Measurements from ENCODE around the gene DDX23. TPM values are rescaled to one million over a fixed set of nuclear protein-coding genes. Genes with fewer than 3 reads are reported as not detected.

The DDX23 gene
- total RNA-seq, 1 experiment from 2014 or later: 102 TPM

- intact Hi-C loops (cut with micrococcal nuclease): no loop called here
- POLR2A ChIA-PET (ENCODE audit: unreplicated experiment): interaction anchor here (0.6 to 0.7 kb wide), 4 partner anchors 9 to 909 kb away, joined by 3 to 10 read pairs (median 6); partner anchors contain the start of gene ARF3
- Histone ChIP-seq H3K27me3 (ENCODE audit: low read length) (no peaks in the 10 kb centered on the region), H3K9me2 (replicated peaks; ENCODE audit: low read length) (no peaks in the 10 kb centered on the region), H3F3A (ENCODE audit: low read length, unreplicated experiment) (no peaks in the 10 kb centered on the region), H3K4me1 (ENCODE audit: insufficient read depth, low read length) (peaks cover 36% of the 10 kb centered on the region), H4K20me1 (ENCODE audit: low read length) (no peaks in the 10 kb centered on the region), H2AFZ (ENCODE audit: low read length) (peak overlapping the region; percentile 97), H3K36me3 (ENCODE audit: low read depth, low read length) (no peaks in the 10 kb centered on the region), H3K4me2 (ENCODE audit: low read length) (peak overlapping the region; percentile 95), H3K27ac (ENCODE audit: low read length) (peak overlapping the region; percentile 30; the same call in 1 of the 2 replicates), H3K9ac (ENCODE audit: low read length) (peak overlapping the region; percentile 69), H3K4me3 (ENCODE audit: low read length) (peak overlapping the region; percentile 86), H3K9me3 (ENCODE audit: low read length) (no peaks in the 10 kb centered on the region), H3K79me2 (ENCODE audit: low read length) (no peaks in the 10 kb centered on the region)
- TSS peak; percentile 41 for BruUV-seq (replicated peaks)
- ATAC-seq (peak; percentile 64), DNase-seq (peak; percentile 82)
- CTCF ChIA-PET: interaction anchor here (0.5 to 1.3 kb wide), 4 partner anchors 25 to 67 kb away, joined by 3 to 5 read pairs (median 3); no protein-coding TSS in a partner anchor
- TF ChIP-seq CTCF (conservative IDR thresholded peaks at IDR 0.05; ENCODE audit: low read depth, low read length) (peak; percentile 99), EZH2 (IDR thresholded peaks at IDR 0.05; ENCODE audit: low read length, unreplicated experiment) (no peak)
These were observed 37.5 kb downstream of the DDX23 start for GRCh38 chr12:48814262-48815125.

GRCh38 chr12:48813465-48814261 lies 38.3 kb downstream of the DDX23 start:
- Histone ChIP-seq H3K9ac (ENCODE audit: low read length) (peak overlapping the region; percentile 69; the same call in 1 of the 2 replicates), H3K36me3 (ENCODE audit: low read depth, low read length) (no peaks in the 10 kb centered on the region), H2AFZ (ENCODE audit: low read length) (peak overlapping the region; percentile 97), H3F3A (ENCODE audit: low read length, unreplicated experiment) (no peaks in the 10 kb centered on the region), H3K27ac (ENCODE audit: low read length) (no peak overlapping the region), H3K9me2 (replicated peaks; ENCODE audit: low read length) (no peaks in the 10 kb centered on the region), H3K4me2 (ENCODE audit: low read length) (peak overlapping the region; percentile 95), H3K4me3 (ENCODE audit: low read length) (peak overlapping the region; percentile 86), H3K79me2 (ENCODE audit: low read length) (no peaks in the 10 kb centered on the region), H4K20me1 (ENCODE audit: low read length) (no peaks in the 10 kb centered on the region), H3K4me1 (ENCODE audit: insufficient read depth, low read length) (peaks cover 36% of the 10 kb centered on the region), H3K27me3 (ENCODE audit: low read length) (no peaks in the 10 kb centered on the region), H3K9me3 (ENCODE audit: low read length) (no peaks in the 10 kb centered on the region)
- ChIA-PET POLR2A (ENCODE audit: unreplicated experiment) (no interaction called here), CTCF (interaction anchor here (1.3 kb wide), 1 partner anchor 24 kb away, joined by 5 read pairs; no protein-coding TSS in a partner anchor)
- ATAC-seq (no peak), DNase-seq (no peak)
- intact Hi-C loops (cut with micrococcal nuclease): no loop called here
- no TSS peak for BruUV-seq (replicated peaks)
- TF ChIP-seq EZH2 (IDR thresholded peaks at IDR 0.05; ENCODE audit: low read length, unreplicated experiment) (no peak), CTCF (conservative IDR thresholded peaks at IDR 0.05; ENCODE audit: low read depth, low read length) (no peak), EZH2phosphoT487 (IDR thresholded peaks at IDR 0.05; ENCODE audit: borderline replicate concordance, low read length) (no peak)
